Endodermal cell (in vitro differentiated cells): ENCODE data around the gene FAM216A. TPM values are rescaled to one million over a fixed set of nuclear protein-coding genes. Genes with fewer than 3 reads are reported as not detected.

Experiments used
- DNase-seq: peaks from one replicate; pipeline ENCODE4 v3.0.0-alpha.2; 2017
- H3K27ac ChIP-seq: 2 replicates; pipeline ENCODE4 v1.5.1; 2013; ENCODE audit warnings: mild to moderate bottlenecking, low read depth, low read length, moderate library complexity
- H3K27me3 ChIP-seq: 2 replicates; pipeline ENCODE4 v1.6.1; 2013; ENCODE audit warnings: mild to moderate bottlenecking, low read length, moderate library complexity; ENCODE audit not compliant: insufficient read depth, control insufficient read depth, poor library complexity, severe bottlenecking
- H3K36me3 ChIP-seq: 2 replicates; pipeline ENCODE4 v1.7.0; 2013; ENCODE audit warnings: mild to moderate bottlenecking, low read length, moderate library complexity; ENCODE audit not compliant: control insufficient read depth, insufficient read depth
- H3K4me1 ChIP-seq: one replicate; pipeline ENCODE4 v1.7.0; 2013; ENCODE audit warnings: low read length; ENCODE audit not compliant: control insufficient read depth, insufficient read depth
- H3K4me3 ChIP-seq: 2 replicates; pipeline ENCODE4 v1.5.1; 2013; ENCODE audit warnings: mild to moderate bottlenecking, low read length, moderate library complexity
- H3K9ac ChIP-seq: 2 replicates; pipeline ENCODE4 v1.6.1; 2013; ENCODE audit warnings: mild to moderate bottlenecking, low read length, moderate library complexity; ENCODE audit not compliant: poor library complexity, severe bottlenecking; ENCODE audit errors: extremely low read depth
- H3K9me3 ChIP-seq: 2 replicates; pipeline ENCODE4 v1.6.1; 2013; ENCODE audit warnings: mild to moderate bottlenecking, low read length, moderate library complexity; ENCODE audit not compliant: control insufficient read depth
- H3K27ac Mint-ChIP-seq: 2 replicates; pipeline ENCODE4 v1.8.0; 2020; ENCODE audit warnings: mixed read lengths
- H3K27me3 Mint-ChIP-seq: 2 replicates; pipeline ENCODE4 v1.8.0; 2021; ENCODE audit warnings: mild to moderate bottlenecking, mixed read lengths; ENCODE audit not compliant: insufficient read depth
- H3K36me3 Mint-ChIP-seq: 2 replicates; pipeline ENCODE4 v1.8.0; 2020; ENCODE audit warnings: low read depth, mixed read lengths
- H3K4me1 Mint-ChIP-seq: 2 replicates; pipeline ENCODE4 v1.8.0; 2020; ENCODE audit warnings: mixed read lengths
- H3K4me3 Mint-ChIP-seq: 2 replicates; pipeline ENCODE4 v1.8.0; 2020; ENCODE audit warnings: mild to moderate bottlenecking, moderate library complexity, mixed read lengths
- H3K9me3 Mint-ChIP-seq: 2 replicates; pipeline ENCODE4 v1.8.0; 2020; ENCODE audit warnings: mild to moderate bottlenecking, mixed read lengths
- WGBS, 2 experiments: methylation state at CpG; one replicate each; pipeline versions ENCODE4 v1.1.5 to v1.1.7; 2013; ENCODE audit warnings: missing lambda C conversion rate in 2 of 2, mixed read lengths in 1 of 2; ENCODE audit not compliant: insufficient coverage in 1 of 2, insufficient read length in 1 of 2; 5-methylcytosine and 5-hydroxymethylcytosine counted together
- total RNA-seq, 2 donors: library from RNA; stranded (reverse); fragmentation: NEBNext Ultra II Directional in 1 of 2; extraction: Animal tissue kit (Norgen Biotek cat#: 25700) in 1 of 2; gene quantifications; 2 replicates in 1 of 2; 3 replicates in 1 of 2; pipeline ENCODE4 v1.2.1, GENCODE V29; 2021
- TF ChIP-seq, protein P1 (sequence below): fragments of 200-600 bp; sonication (generic); conservative IDR thresholded peaks from 2 replicates; pipeline ENCODE4 v1.5.0; 2021; ENCODE audit warnings: antibody characterized with exemption, mild to moderate bottlenecking

Gene FAM216A
- total RNA-seq, 2 donors from 2014 or later, result 5.5 to 7.2 TPM

DNA sequence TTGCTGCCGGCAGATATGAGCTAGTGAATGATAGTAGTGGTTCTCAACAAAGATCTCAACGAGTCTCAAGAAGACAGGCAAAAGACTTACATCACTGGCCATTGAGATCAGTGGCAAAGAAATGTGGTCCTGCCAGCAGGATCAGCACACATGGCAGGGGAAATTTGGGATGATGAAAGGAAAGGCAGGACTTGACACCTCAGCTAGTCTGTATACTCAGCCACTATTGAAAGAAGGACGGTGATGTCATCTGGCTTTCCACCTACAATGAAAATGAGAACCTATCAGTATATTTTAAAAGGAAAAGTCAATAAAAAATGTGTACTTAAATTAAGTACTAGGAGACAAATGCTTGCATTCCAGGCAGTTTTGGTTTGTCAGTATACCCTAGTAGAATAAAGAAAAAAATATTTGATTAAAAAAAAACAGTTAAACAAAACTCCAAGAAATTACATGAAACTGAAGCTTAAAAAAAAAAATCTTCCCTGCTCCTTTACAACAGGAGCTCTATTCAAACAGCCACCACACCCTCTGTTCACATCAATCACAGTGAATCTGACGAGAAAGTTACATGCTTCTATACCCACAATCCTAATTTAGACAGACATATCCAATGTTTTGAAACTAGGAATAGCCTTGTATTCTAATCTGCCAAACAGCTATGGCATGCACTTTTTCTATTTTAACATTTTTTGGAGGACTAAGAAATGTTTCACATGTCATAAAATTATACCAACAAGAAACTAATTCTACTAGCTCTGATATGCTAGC, 68.4 kb downstream of the FAM216A start:
- 92 to 100% methylated on average over 2 to 4 of the region's 4 CpGs for WGBS, 2 experiments
- H3K27ac ChIP-seq, result no peak overlapping the region
- H3K27ac Mint-ChIP-seq, result no peak overlapping the region
- H3K4me3 Mint-ChIP-seq, result no peak overlapping the region
- TF ChIP-seq, protein P1, sequence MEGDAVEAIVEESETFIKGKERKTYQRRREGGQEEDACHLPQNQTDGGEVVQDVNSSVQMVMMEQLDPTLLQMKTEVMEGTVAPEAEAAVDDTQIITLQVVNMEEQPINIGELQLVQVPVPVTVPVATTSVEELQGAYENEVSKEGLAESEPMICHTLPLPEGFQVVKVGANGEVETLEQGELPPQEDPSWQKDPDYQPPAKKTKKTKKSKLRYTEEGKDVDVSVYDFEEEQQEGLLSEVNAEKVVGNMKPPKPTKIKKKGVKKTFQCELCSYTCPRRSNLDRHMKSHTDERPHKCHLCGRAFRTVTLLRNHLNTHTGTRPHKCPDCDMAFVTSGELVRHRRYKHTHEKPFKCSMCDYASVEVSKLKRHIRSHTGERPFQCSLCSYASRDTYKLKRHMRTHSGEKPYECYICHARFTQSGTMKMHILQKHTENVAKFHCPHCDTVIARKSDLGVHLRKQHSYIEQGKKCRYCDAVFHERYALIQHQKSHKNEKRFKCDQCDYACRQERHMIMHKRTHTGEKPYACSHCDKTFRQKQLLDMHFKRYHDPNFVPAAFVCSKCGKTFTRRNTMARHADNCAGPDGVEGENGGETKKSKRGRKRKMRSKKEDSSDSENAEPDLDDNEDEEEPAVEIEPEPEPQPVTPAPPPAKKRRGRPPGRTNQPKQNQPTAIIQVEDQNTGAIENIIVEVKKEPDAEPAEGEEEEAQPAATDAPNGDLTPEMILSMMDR, result no peak
- no peak overlapping the region for H3K4me3 ChIP-seq
- H3K9me3 Mint-ChIP-seq, result no peaks in the 10 kb centered on the region
- peaks cover 27% of the 10 kb centered on the region for H3K36me3 Mint-ChIP-seq
- H3K4me1 ChIP-seq, result peaks cover 9% of the 10 kb centered on the region
- peak; percentile 29 for DNase-seq
- no peaks in the 10 kb centered on the region for H3K9me3 ChIP-seq
- H3K27me3 Mint-ChIP-seq, result no peaks in the 10 kb centered on the region
- H3K9ac ChIP-seq, result no peak overlapping the region
- peaks cover 55% of the 10 kb centered on the region for H3K36me3 ChIP-seq
- peaks cover 8% of the 10 kb centered on the region for H3K4me1 Mint-ChIP-seq
- H3K27me3 ChIP-seq, result no peaks in the 10 kb centered on the region

DNA sequence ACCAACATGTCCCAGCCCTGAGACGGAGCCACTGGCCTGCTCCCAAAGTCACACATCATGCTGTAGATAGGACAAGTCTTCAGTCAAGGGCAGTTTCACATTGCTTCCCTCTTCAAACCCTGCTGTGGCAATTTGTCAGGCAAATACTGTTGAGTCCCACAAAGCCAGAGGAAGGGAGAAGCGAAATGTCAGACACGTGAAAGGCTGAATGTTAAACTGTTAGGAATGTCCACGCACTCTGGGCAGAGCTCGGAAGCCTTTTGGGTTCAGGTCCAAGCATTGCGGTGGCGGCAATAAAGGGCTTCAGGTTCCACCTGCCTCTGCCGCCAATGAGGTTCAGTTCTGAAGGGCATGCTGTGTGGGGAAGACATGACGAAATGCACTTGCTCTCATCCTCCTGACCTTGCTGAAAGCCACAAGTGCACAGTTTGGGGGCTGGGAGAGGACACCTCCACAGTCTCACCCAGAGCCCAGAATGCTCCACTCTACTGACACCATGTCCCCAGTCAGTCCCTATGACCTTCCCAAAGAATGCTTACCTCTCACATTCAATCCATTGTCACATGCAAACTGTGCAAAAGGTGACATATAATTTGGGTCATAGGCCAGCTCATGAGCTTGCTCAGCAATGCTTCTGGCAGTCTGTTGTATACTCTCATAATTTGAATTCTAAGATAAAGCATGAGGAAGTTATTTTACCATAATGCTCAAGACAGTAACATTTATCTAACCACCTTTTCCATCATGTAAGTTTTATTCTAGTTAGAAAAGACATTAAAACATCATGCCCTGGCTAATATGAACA, 69.2 kb downstream of the FAM216A start:
- Histone ChIP-seq H3K27ac (no peak overlapping the region), H3K27me3 (no peaks in the 10 kb centered on the region), H3K4me3 (no peak overlapping the region), H3K9me3 (no peaks in the 10 kb centered on the region), H3K4me1 (peaks cover 9% of the 10 kb centered on the region), H3K36me3 (peaks cover 55% of the 10 kb centered on the region), H3K9ac (no peak overlapping the region)
- 94 to 96% methylated on average over 8 to 9 of the region's 9 CpGs for WGBS, 2 experiments
- Mint-ChIP-seq H3K9me3 (no peaks in the 10 kb centered on the region), H3K27ac (no peak overlapping the region), H3K4me3 (no peak overlapping the region), H3K36me3 (peaks cover 32% of the 10 kb centered on the region), H3K4me1 (peaks cover 10% of the 10 kb centered on the region), H3K27me3 (no peaks in the 10 kb centered on the region)
- TF ChIP-seq, protein P1, result no peak
- peak; percentile 41 for DNase-seq

DNA sequence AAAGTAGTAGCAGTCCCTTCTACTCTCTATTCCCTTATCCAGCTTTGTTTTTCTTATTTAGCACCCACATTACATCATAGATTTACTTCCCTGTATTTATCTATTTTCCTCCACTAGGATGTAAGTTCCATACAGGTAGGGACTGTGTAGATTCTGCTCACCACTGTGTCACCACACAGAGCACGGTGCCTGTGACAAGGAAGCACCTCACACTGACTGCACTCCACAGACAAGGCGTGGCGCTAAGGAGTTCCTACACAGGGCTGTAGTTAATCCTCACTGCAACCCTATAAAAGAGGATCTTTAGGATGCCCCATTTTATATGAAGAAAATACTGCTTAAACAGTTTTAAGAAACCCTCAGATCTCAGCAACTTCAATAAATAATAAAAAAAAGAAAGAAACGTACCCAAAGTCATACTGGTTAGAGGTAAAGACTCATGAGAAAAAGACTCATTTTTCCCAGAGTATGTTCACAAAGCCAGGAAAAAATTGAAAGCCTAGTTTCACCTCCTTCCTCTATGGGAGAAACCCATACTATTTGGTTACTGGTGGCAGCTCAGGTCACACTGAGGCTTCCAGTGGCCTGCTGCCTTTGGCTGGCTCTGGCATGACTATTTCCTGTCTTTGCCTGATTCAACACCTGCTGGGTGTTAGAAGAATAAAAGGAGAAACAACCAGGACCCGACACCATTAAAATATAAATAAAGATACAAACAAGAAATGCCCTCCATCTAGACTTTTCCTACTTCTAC, 70.4 kb downstream of the FAM216A start:
- no peaks in the 10 kb centered on the region for H3K27me3 ChIP-seq
- no peak overlapping the region for H3K4me3 ChIP-seq
- TF ChIP-seq, protein P1, result no peak
- H3K4me3 Mint-ChIP-seq, result no peak overlapping the region
- H3K4me1 Mint-ChIP-seq, result peaks cover 12% of the 10 kb centered on the region
- H3K9ac ChIP-seq, result no peak overlapping the region
- no peak overlapping the region for H3K27ac ChIP-seq
- peaks cover 55% of the 10 kb centered on the region for H3K36me3 ChIP-seq
- peak; percentile 13 for DNase-seq
- H3K9me3 Mint-ChIP-seq, result no peaks in the 10 kb centered on the region
- WGBS, 2 experiments, result 99 to 100% methylated on average over 2 to 5 of the region's 5 CpGs
- H3K4me1 ChIP-seq, result no peaks in the 10 kb centered on the region
- H3K9me3 ChIP-seq, result no peaks in the 10 kb centered on the region
- no peak overlapping the region for H3K27ac Mint-ChIP-seq
- no peaks in the 10 kb centered on the region for H3K27me3 Mint-ChIP-seq
- peaks cover 39% of the 10 kb centered on the region for H3K36me3 Mint-ChIP-seq
